ENCODE results near the gene SYT7. TPM values are rescaled to one million over a fixed set of nuclear protein-coding genes. Genes with fewer than 3 reads are reported as not detected.

SYT7 gene
- total RNA-seq, 1 experiment from 2014 or later = 0.69 TPM

GRCh38 chr11:61547246-61547645 is 33.6 kb downstream of the SYT7 start:
- in situ Hi-C loops (cut with HindIII; ENCODE audit: low pct_unique_long_range_greater_than_20kb, low sequenced_read_pairs) = no loop called here
- DNase-seq (ENCODE audit: low read depth, low spot score) = no peak

GRCh38 chr11:61546663-61547062 is 34.2 kb downstream of the SYT7 start:
- DNase-seq (ENCODE audit: low read depth, low spot score) = no peak
- in situ Hi-C loops (cut with HindIII; ENCODE audit: low pct_unique_long_range_greater_than_20kb, low sequenced_read_pairs) = no loop called here

GRCh38 chr11:61545921-61546320 is 35.0 kb downstream of the SYT7 start:
- no peak for DNase-seq (ENCODE audit: low read depth, low spot score)
- in situ Hi-C loops (cut with HindIII; ENCODE audit: low pct_unique_long_range_greater_than_20kb, low sequenced_read_pairs) = no loop called here

GRCh38 chr11:61545341-61545740 is 35.5 kb downstream of the SYT7 start:
- peak; percentile 60 for DNase-seq (ENCODE audit: low read depth, low spot score)
- in situ Hi-C loops (cut with HindIII; ENCODE audit: low pct_unique_long_range_greater_than_20kb, low sequenced_read_pairs) = no loop called here

GRCh38 chr11:61544466-61544865 is 36.4 kb downstream of the SYT7 start:
- no peak for DNase-seq (ENCODE audit: low read depth, low spot score)
- in situ Hi-C loops (cut with HindIII; ENCODE audit: low pct_unique_long_range_greater_than_20kb, low sequenced_read_pairs) = no loop called here

- in situ Hi-C loops (cut with HindIII; ENCODE audit: low pct_unique_long_range_greater_than_20kb, low sequenced_read_pairs) = no loop called here
- DNase-seq (ENCODE audit: low read depth, low spot score) = no peak
Observed at GRCh38 chr11:61543606-61544306, 37.1 kb downstream of the SYT7 start.

- DNase-seq (ENCODE audit: low read depth, low spot score) = no peak
- in situ Hi-C loops (cut with HindIII; ENCODE audit: low pct_unique_long_range_greater_than_20kb, low sequenced_read_pairs) = no loop called here
Observed at GRCh38 chr11:61542705-61543104, 38.2 kb downstream of the SYT7 start.

- in situ Hi-C loops (cut with HindIII; ENCODE audit: low pct_unique_long_range_greater_than_20kb, low sequenced_read_pairs) = no loop called here
- no peak for DNase-seq (ENCODE audit: low read depth, low spot score)
Observed at GRCh38 chr11:61542024-61542461, 38.8 kb downstream of the SYT7 start.

GRCh38 chr11:61541598-61541997 is 39.3 kb downstream of the SYT7 start:
- in situ Hi-C loops (cut with HindIII; ENCODE audit: low pct_unique_long_range_greater_than_20kb, low sequenced_read_pairs) = no loop called here
- DNase-seq (ENCODE audit: low read depth, low spot score) = no peak

GRCh38 chr11:61540528-61540927 is 40.3 kb downstream of the SYT7 start:
- in situ Hi-C loops (cut with HindIII; ENCODE audit: low pct_unique_long_range_greater_than_20kb, low sequenced_read_pairs) = no loop called here
- DNase-seq (ENCODE audit: low read depth, low spot score) = no peak

GRCh38 chr11:61539831-61540357 is 41.0 kb downstream of the SYT7 start:
- in situ Hi-C loops (cut with HindIII; ENCODE audit: low pct_unique_long_range_greater_than_20kb, low sequenced_read_pairs) = no loop called here
- DNase-seq (ENCODE audit: low read depth, low spot score) = no peak

GRCh38 chr11:61539006-61539405 is 41.9 kb downstream of the SYT7 start:
- in situ Hi-C loops (cut with HindIII; ENCODE audit: low pct_unique_long_range_greater_than_20kb, low sequenced_read_pairs) = no loop called here
- DNase-seq (ENCODE audit: low read depth, low spot score) = no peak

GRCh38 chr11:61538636-61538961 is 42.3 kb downstream of the SYT7 start:
- in situ Hi-C loops (cut with HindIII; ENCODE audit: low pct_unique_long_range_greater_than_20kb, low sequenced_read_pairs) = no loop called here
- no peak for DNase-seq (ENCODE audit: low read depth, low spot score)

- in situ Hi-C loops (cut with HindIII; ENCODE audit: low pct_unique_long_range_greater_than_20kb, low sequenced_read_pairs) = no loop called here
- no peak for DNase-seq (ENCODE audit: low read depth, low spot score)
Observed at GRCh38 chr11:61537326-61537725, 43.5 kb downstream of the SYT7 start.

GRCh38 chr11:61536676-61537270 is 44.1 kb downstream of the SYT7 start:
- in situ Hi-C loops (cut with HindIII; ENCODE audit: low pct_unique_long_range_greater_than_20kb, low sequenced_read_pairs) = no loop called here
- no peak for DNase-seq (ENCODE audit: low read depth, low spot score)

- no peak for DNase-seq (ENCODE audit: low read depth, low spot score)
- in situ Hi-C loops (cut with HindIII; ENCODE audit: low pct_unique_long_range_greater_than_20kb, low sequenced_read_pairs) = no loop called here
Observed at GRCh38 chr11:61535998-61536675, 44.7 kb downstream of the SYT7 start.

- in situ Hi-C loops (cut with HindIII; ENCODE audit: low pct_unique_long_range_greater_than_20kb, low sequenced_read_pairs) = no loop called here
- no peak for DNase-seq (ENCODE audit: low read depth, low spot score)
Observed at GRCh38 chr11:61534933-61535839, 45.7 kb downstream of the SYT7 start.

Data from SK-MEL-5 (cell line).